Measurements from ENCODE around the gene ZNF14.
"Not testable (repeated sequence)": the region's sequence is repeated elsewhere in the genome, so short reads cannot be mapped to it uniquely, and the experiment has no call there.

ZNF14 gene

GRCh38 chr19:19696386-19696785, 36.5 kb downstream of the ZNF14 start:
- no peak overlapping the region for H3K4me3 ChIP-seq (ENCODE audit: low read depth, low read length)
- DNase-seq (ENCODE audit: low read depth): no peak
- TF ChIP-seq CTCF (IDR thresholded peaks at IDR 0.05; ENCODE audit: low read depth, low read length, missing control alignments): no peak

- DNase-seq (ENCODE audit: low read depth): no peak
- no peak for TF ChIP-seq CTCF (IDR thresholded peaks at IDR 0.05; ENCODE audit: low read depth, low read length, missing control alignments)
- no peak overlapping the region for H3K4me3 ChIP-seq (ENCODE audit: low read depth, low read length)
Observed at GRCh38 chr19:19691683-19692082, 41.2 kb downstream of the ZNF14 start.

- not testable (repeated sequence) for H3K4me3 ChIP-seq (ENCODE audit: low read depth, low read length); DNase-seq (ENCODE audit: low read depth)
Observed at GRCh38 chr19:19689023-19689422, 43.9 kb downstream of the ZNF14 start.

- TF ChIP-seq CTCF (IDR thresholded peaks at IDR 0.05; ENCODE audit: low read depth, low read length, missing control alignments): no peak
- DNase-seq (ENCODE audit: low read depth): no peak
- no peak overlapping the region for H3K4me3 ChIP-seq (ENCODE audit: low read depth, low read length)
Observed at GRCh38 chr19:19687090-19687489, 45.8 kb downstream of the ZNF14 start.

GRCh38 chr19:19686580-19686979, 46.3 kb downstream of the ZNF14 start:
- no peak for DNase-seq (ENCODE audit: low read depth)
- no peak overlapping the region for H3K4me3 ChIP-seq (ENCODE audit: low read depth, low read length)
- no peak for TF ChIP-seq CTCF (IDR thresholded peaks at IDR 0.05; ENCODE audit: low read depth, low read length, missing control alignments)

GRCh38 chr19:19686119-19686518, 46.8 kb downstream of the ZNF14 start:
- DNase-seq (ENCODE audit: low read depth); H3K4me3 ChIP-seq (ENCODE audit: low read depth, low read length): not testable (repeated sequence)

- TF ChIP-seq CTCF (IDR thresholded peaks at IDR 0.05; ENCODE audit: low read depth, low read length, missing control alignments): no peak
- no peak overlapping the region for H3K4me3 ChIP-seq (ENCODE audit: low read depth, low read length)
- DNase-seq (ENCODE audit: low read depth): no peak
Observed at GRCh38 chr19:19679176-19680073, 53.5 kb downstream of the ZNF14 start.

GRCh38 chr19:19677579-19677978, 55.3 kb downstream of the ZNF14 start:
- H3K4me3 ChIP-seq (ENCODE audit: low read depth, low read length): no peak overlapping the region
- no peak for TF ChIP-seq CTCF (IDR thresholded peaks at IDR 0.05; ENCODE audit: low read depth, low read length, missing control alignments)
- DNase-seq (ENCODE audit: low read depth): no peak
